GM21360 (cell line): Measurements from ENCODE around the gene AQP7.
"Not testable (repeated sequence)": the region's sequence is repeated elsewhere in the genome, so short reads cannot be mapped to it uniquely, and the experiment has no call there.

Source experiments
- ATAC-seq: cut with Tn5 transposase; IDR thresholded peaks from one replicate; pipeline ENCODE4 v1.9.1; 2021; ENCODE audit warnings: mild to moderate bottlenecking, moderate library complexity; ENCODE audit not compliant: unreplicated experiment

The AQP7 gene

DNA sequence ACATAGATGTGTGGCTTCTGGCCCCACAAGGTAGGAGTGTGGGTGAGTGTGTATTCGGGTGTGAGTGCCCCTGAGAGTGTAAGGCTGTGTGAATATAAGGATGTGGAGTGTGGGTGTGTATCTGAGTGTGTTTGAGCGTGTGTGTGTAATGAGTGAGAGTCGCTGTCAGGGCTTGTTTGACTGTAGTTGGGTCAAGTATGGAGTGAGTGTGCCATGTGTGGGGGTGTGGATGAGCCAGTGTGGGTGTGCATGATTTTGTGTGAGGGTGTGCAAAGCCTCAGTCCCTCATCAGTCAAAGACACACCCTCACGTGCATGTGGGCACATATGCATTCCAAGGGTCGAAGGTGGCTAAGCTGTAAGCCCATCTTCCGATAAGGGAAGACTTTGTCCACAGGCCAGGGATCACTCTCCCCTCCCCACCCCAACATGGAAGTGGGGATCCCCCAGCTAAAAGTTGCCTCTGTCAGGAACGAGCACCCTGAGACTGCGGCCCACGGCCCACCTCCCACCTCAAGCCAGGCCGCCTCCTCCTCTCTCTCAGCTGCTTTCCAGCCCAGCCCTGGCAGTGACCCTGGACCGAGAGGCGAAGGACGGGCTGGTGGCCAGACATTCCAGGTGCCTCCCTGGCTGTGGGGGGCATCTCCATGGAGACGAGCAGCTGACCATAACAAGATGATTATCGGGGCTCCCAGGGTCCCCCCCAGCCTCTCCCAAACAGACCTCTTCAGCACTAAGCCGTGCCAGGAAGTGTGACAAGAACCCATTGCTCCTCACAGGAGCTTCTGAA lies 32.1 kb upstream of the AQP7 start:
- no peak for ATAC-seq

DNA sequence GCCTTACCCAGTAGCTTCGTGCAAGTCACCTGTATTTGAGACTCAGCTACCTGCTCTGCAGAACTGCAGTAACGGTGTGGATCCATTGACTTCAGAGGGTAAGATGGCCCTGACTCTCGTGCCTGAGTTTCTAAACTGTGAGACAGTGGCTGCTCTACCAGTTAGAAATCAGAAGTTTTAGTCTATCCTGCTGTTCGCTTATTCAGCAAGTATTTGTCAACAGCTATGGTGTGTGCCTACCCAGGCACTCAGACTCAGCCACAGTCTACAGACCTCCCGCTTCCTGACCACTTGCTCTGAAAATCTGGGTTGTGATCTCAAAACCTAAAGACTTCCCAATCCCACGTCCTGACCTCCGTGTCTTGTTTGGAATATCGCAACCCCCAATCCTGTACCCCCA lies 31.5 kb upstream of the AQP7 start:
- no peak for ATAC-seq

DNA sequence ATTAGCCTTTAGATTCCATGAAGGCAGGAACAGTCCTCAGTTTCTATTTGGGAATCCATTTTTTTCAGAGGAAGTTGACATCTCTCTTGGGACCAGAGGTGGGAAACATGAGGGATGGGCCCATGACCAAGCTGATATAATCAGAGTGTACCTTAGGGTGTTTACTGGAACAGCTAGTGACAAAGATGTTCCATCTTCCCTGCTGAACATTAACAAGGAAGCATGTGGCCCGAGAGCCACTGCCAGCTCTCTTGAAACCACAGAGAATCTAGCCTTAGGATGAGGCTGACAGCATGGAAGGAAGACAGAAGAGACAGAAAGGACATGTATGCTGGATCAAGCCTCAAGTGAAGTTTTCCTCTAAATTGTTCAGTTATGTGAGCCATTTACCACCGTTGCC lies 29.1 kb upstream of the AQP7 start:
- no peak for ATAC-seq

DNA sequence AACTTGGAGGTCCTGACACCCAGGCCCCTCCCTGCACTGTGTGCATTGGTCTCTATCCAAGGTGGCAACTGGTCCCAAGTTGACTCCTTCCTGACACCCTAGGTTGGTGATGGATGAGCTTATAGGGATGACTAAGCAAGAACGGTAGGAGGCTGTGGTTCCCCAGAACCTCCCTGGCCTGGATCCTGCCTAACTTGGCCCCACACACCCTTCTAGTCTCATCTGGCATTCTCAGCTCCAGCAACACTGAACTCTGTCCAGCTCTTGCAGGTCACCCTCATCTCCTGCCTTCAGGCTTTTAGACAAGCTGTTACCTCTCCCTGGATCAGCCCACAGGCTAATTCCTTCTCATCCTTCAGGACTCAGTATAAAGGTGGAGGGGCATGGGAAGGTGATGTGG lies 28.6 kb upstream of the AQP7 start:
- ATAC-seq = no peak

DNA sequence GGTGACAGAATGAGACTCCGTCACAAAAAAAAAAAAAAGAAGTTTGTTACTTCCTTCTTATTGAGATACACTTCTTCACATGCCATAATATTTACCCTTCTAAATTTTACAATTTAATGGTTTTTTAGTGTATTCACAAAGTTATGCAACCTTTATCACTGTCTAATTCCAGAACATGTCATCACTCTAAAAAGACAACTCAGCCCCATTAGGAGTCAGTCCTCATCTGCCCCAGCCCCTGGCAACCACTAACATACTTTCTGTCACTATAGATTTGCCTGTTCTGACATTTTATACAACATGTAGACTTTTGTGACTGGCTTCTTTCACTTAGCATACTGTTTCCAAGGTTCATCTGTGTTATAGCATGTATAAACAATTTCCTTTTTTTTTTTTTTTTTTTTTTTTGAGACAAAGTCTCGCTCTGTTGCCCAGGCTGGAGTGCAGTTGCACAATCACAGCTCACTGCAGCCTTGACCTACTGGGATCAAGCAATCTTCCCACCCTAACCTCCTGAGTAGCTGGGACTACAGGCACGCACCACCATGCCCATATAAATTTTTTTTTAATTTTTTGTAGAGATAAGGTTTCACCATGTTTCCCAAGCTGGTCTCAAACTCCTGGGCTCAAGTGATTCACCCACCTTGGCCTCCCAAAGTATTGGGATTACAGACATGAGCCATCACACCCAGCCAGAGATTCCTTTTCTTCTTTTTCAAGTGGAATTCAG lies 27.1 kb upstream of the AQP7 start:
- ATAC-seq = no peak

DNA sequence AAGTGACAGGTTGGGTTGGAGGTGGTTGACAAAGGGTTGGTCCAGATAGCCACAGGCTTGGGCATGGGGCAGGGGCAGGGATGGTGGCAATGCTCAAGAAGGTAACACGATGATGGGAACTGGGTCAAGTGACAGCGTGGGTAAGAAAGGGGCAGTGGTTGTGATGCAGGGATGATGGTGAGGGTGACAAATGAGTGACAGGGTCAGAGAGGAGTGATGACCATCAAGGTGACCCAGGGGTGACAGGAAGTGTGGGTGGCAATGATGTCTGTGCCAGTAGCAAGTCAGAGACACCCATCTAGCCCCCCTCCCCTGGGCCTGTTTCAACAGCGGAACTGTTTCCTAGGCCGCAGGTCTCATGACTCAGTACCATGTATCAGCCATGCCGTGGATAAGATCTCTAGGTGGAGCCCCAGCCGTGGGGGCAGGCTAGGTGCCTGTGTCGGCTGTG lies 24.5 kb upstream of the AQP7 start:
- no peak for ATAC-seq

DNA sequence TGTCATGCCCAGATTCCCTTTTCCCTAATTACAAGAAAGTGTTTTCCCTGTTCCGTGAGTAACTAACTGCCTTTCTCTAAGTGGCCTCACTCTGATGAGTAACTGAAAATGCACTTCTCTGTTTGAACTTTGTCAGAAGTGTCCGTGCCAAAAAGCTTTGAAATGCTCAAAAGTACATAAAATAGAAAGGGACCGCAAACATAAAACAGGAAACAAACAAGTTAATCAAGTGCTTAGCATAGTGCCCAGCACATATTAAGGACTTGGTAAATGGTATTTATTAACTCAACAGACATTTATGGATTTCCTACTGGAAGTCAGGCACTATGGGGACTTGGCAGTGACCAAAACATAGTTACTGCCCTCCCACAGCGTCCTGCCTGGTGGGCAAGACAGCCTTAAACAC lies 22.8 kb upstream of the AQP7 start:
- ATAC-seq = no peak

DNA sequence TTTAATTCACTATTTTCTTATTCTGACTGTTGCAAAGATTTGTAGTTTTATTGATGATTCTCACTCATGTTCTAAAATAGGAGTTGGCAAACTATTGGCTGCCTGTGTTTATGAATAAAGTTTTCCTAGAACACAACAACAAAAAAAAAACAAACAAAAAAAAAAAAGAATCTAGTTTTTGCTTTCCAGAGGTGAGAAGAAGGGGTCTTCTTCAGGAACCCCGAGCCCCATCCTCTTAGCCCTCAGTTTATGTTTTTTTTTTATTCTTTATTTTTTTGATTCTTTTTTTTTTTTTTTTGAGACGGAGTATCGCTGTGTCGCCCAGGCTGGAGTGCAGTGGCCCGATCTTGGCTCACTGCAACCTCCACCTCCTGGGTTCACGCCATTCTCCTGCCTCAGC lies 22.1 kb upstream of the AQP7 start:
- ATAC-seq = not testable (repeated sequence)

DNA sequence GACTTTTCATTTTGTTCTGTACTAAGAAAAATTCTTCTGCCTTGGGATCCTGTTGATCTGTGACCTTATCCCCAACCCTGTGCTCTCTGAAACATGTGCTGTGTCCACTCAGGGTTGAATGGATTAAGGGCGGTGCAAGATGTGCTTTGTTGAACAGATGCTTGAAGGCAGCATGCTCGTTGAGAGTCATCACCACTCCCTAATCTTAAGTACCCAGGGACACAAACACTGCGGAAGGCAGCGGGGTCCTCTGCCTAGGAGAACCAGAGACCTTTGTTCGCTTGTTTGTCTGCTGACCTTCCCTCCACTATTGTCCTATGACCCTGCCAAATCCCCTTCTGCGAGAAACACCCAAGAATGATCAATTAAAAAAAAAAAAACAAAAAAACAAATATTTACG lies 21.7 kb upstream of the AQP7 start:
- not testable (repeated sequence) for ATAC-seq

DNA sequence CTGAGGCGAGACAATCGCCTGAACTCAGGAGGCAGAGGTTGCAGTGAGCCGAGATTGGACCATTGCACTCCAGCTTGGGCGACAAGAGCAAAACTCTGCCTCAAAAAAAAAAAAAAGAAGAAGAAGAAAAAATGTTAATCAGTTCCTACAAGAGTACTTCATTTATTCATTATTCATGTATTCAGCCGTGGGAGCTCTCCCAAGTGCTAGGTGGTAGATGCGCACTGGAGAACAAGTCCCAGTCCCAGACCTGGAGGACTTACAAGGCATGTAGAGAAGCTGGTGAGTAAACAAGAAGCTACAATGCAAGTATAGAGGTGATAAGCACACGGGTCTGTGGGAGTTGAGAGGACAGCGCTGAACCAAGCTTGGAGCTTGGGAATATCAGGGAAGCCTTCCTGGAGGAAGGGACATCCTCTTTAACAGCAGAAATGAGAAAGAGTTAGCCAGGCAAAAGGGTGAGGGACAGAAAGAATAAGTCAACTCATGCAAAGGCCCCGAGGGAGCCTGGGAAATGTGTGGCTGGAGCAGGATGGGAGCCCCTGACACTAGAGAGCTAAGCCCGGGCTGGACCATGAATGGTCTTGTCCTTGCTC lies 17.4 kb upstream of the AQP7 start:
- ATAC-seq = no peak

DNA sequence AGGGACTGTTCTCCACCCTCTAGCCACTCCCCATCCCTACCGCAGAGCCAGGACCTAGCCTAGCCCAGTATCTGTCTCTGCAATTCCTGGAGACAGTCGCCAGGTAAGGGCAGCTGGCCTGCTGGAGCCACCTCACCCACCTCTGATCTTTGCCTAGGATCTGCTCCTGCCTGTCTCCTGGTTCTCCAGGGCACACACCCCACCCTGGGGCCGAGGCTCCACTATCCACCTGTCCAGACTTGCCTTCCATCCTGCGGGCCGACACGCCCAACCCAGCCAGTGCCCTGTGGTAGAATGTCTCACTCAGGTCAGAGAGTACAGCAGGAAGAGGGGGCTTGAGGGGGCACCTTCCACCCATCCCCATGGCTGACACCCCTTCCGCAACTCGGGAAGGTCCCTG lies 15.7 kb upstream of the AQP7 start:
- ATAC-seq = no peak

DNA sequence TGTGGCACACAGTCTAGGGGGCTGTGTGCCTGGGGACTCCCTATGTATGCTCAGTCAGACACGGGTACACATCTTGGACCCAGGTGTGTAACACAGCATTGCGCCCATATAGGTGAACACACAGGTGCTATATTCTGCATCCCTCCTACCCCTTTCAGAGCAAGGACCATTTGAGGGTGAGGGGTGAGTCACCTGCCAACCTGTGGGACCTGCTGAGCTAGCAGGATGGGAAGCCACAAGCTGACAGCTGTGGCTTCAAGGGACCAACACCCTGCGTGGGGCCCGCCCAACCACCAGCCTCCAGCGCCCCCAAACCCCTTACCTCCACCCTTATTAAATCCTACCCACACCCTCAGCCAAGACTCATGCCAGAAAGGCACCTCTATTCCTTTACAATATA lies 14.6 kb upstream of the AQP7 start:
- no peak for ATAC-seq

DNA sequence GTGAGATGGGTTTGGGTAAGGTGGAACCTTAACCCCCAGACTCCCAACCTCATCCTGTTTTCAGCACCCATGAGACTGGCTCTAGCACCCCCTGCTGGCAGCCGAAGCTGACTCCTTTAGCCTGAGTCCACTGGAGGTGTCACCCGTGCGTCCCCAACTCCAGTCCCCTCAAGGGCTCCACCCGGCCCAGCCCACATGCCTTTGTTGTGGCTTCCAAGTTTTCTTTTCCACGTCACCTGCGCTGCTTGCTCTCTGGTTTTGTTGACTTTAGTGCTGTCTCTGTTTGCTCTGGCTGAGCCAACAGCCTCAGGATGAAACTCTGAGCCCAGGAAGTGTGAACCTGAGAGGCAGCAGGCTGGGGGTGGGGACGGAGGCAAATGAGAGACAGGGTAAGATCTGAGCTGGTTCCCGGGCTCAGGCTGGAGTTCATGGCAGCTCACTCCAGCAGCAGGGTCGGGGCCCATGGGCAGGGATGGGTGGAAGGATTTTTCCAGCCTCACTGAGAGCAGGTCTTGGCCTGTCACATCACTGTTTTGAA lies 13.2 kb upstream of the AQP7 start:
- peak; percentile 69 for ATAC-seq

DNA sequence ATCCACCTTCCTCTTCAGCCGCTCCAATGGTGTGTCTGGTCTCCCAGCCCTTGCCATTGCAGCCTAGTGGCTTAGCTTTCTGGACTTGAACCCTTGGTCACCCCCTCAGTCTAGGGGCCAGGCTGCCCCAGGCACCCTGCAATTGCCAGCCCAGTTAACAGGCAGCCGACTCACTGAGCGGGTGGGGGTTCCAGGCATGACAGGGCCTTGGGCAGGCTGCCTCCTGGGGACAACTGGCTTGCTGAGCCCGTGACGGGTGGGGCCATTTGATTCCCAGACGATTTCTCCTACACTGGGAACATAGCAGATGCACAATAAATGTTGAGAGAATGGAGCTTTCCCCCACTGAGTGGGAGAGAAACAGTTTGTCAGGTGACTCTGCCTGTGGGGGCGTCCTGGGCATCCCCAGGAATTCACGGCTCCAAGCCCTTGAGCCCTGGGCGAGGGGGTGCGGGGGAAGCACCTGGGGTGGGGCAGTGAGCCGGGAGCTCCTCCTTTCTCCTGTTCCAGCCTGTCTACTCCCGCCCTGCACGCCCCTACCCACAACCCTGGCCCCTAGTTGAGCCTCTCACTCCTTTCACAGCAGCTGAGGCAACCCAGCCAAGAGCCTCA lies 12.6 kb upstream of the AQP7 start:
- no peak for ATAC-seq

DNA sequence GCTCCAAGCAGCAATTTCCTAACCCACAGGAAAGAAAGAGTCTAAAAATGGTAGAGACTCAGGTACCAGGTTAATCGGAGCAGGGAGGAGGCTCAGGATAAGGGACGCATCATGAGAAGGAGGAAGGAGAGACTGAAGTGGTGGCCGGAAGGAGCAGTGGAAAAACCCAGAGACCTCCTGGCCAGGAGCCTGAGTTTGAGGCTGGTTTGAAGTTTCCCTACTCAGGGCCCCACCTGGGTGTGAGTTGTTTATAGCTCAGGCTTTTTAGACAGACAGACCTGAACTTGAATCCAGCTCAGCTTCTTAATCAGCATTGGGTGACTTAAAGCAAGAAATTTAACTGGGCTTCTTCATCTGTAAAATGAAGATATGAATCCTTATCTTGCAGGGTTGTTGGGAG lies 11.9 kb upstream of the AQP7 start:
- ATAC-seq = no peak

DNA sequence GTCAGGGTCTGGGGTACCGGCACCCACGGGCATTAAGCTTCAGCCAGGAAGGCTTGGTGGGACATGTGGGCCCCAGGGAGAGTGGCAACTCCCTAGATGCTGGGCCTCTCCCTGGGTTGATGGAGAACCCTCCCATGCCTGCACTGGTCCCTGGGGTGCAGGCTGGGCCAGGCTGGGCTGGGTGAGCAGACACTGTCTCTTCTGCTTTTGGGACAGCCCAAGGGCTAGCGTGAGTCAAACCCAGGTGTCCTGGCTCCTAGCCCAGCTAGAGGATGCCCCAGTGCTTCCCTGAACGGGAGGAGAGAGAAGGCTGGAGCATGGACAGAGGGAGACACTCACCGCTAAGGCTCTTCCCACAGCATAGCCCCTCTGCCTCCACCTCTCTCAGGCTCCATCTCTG lies 5.7 kb upstream of the AQP7 start:
- ATAC-seq = no peak

DNA sequence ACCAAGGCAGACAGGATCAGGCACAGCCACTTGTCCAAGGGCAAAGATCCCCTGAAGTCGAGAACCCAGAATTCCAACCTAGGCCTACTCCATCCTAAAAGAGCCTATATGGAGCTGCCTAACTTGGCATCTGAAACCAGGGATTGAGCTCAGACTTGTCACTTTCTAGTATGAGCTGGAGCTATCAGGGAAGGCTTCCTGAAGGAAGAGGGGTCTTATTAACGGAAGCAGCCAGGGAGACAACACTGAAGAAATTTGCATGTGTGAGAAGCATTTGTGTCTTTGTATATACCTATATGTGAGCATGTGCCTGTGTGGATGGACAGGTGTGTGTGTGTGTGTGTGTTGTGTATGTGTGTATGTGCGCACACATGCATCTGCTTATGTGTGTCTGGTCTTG lies 4.7 kb upstream of the AQP7 start:
- ATAC-seq = no peak

DNA sequence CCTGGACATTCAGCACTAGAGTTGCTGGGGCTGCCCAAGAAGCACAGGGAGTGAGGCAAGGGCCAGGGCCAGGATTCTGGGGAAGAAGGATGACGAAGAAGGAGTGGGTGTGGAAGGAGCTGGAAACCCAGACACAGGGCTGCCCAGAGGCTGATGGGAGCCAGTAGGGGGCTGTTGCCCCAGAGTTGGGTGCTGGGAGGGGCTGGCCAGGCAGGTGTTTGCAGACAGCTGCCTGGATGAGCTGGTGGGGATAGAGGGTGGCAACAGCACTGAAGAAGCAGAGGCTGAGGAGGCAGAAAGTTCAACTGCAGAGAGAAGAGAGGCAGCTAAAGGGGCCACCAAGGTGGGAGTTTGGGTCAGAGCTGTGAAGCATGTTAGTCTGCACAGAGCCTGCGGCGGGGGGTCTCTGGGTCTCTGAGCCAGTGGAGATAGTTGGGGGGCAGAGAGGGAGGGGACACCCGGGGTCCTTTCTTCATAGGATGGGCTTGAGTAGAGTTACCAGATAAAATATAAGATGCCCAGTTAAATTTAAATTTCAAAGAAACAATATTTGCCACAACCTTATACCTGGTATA lies 2.5 kb upstream of the AQP7 start:
- no peak for ATAC-seq

DNA sequence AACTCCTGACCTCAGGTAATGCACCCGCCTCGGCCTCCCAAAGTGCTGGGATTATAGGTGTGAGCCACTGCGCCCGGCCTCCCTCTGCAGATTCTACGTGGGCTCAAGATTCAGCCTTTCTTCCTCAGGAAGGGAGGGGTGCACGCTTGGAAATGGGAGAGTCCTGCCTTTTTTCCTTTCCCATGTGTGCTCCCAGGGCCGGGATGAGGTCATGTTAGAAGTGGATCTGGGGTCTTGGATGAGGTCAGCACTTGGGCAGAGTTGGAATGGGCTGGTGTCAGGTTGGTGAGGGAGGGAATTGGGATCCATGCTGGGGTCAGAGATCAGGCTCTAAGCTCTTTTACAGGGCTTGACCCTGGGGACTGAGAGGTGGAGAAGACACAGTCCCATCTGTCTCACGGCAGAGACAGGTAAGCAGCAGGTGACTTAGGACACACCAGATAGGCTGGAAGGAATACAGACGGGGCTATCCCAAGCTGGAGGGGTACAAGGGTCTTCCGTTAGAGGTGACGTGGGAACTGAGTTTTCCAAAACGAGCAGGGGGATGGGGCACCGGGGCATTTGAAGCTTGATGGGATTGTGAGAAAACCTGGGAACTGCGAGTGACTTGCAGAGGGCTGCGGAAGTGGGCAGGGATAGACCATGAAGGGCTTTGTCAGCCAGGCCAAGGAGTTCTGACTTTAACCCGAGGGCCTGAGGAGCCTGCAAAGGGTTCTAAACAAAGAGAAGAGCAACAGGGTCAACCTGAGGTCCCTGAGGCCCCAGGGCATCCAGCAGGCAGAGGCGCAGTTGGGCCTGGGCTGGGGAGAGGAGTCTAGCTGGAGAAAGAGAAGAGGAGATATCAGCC lies 1.8 kb upstream of the AQP7 start:
- ATAC-seq = no peak

DNA sequence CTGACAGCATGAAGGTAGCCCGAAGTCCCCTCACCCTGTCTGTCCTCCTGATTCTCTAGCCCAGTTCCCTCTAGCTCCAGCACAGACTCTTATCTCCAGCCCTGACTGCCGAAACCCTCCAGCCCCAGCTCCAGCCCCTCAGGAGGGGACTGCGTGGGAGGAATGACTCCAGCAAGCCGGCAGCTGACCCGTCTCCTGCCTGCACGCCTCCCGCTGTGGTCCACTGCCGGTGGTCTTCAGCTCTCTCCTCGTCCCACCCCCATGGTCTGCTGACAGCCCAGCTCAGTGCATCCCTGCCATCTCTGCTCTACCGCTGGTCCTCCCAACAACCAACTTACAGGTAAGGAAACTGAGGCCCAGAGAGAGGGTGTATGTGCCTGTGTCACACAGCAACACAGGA lies 559 bp downstream of the AQP7 start:
- ATAC-seq = not testable (repeated sequence)
